ENCODE results near the gene PLG.
"Not testable (repeated sequence)": the region's sequence is repeated elsewhere in the genome, so short reads cannot be mapped to it uniquely, and the experiment has no call there.

PLG gene

GRCh38 chr6:160768101-160768500 is 66.1 kb downstream of the PLG start:
- H4K20me1 ChIP-seq = no peaks in the 10 kb centered on the region
- peak overlapping the region; percentile 23 for H3K4me2 ChIP-seq
- H3K4me1 ChIP-seq = peaks cover 10% of the 10 kb centered on the region
- TF ChIP-seq Cebpa-rat (IDR thresholded peaks at IDR 0.05) = no peak
- H3K4me3 ChIP-seq = no peak overlapping the region
- peaks cover 7% of the 10 kb centered on the region for H3K9me3 ChIP-seq
- H3K36me3 ChIP-seq = no peaks in the 10 kb centered on the region
- H3K27me3 ChIP-seq = no peaks in the 10 kb centered on the region
- H3K9ac ChIP-seq = no peak overlapping the region
- no peak overlapping the region for H3K27ac ChIP-seq

- H3K4me2 ChIP-seq = no peak overlapping the region
- H3K27me3 ChIP-seq = no peaks in the 10 kb centered on the region
- H3K9ac ChIP-seq = no peak overlapping the region
- H4K20me1 ChIP-seq = no peaks in the 10 kb centered on the region
- H3K4me1 ChIP-seq = peaks cover 7% of the 10 kb centered on the region; the same call in 1 of the 2 replicates
- peaks cover 6% of the 10 kb centered on the region; the same call in 1 of the 2 replicates for H3K9me3 ChIP-seq
- no peak for TF ChIP-seq Cebpa-rat (IDR thresholded peaks at IDR 0.05)
- no peak overlapping the region for H3K4me3 ChIP-seq
- no peaks in the 10 kb centered on the region for H3K36me3 ChIP-seq
- H3K27ac ChIP-seq = no peak overlapping the region
These were observed 72.4 kb downstream of the PLG start for GRCh38 chr6:160774399-160774798.

- H3K4me3 ChIP-seq = no peak overlapping the region
- no peak for TF ChIP-seq Cebpa-rat (IDR thresholded peaks at IDR 0.05)
- H3K9me3 ChIP-seq = peaks cover 10% of the 10 kb centered on the region; the same call in 1 of the 2 replicates
- no peak overlapping the region for H3K27ac ChIP-seq
- H3K4me2 ChIP-seq = no peak overlapping the region
- H3K4me1 ChIP-seq = peaks cover 7% of the 10 kb centered on the region; the same call in 1 of the 2 replicates
- no peaks in the 10 kb centered on the region for H4K20me1 ChIP-seq
- no peaks in the 10 kb centered on the region for H3K27me3 ChIP-seq
- H3K36me3 ChIP-seq = no peaks in the 10 kb centered on the region
- no peak overlapping the region for H3K9ac ChIP-seq
These were observed 73.9 kb downstream of the PLG start for GRCh38 chr6:160775792-160776580.

GRCh38 chr6:160779095-160779494 is 77.1 kb downstream of the PLG start:
- H3K4me2 ChIP-seq, H3K27ac ChIP-seq, H4K20me1 ChIP-seq, H3K9ac ChIP-seq, H3K27me3 ChIP-seq, H3K4me3 ChIP-seq, H3K36me3 ChIP-seq: not testable (repeated sequence)
- Histone ChIP-seq H3K4me1 (peaks cover 13% of the 10 kb centered on the region; the same call in 1 of the 2 replicates), H3K9me3 (peaks cover 15% of the 10 kb centered on the region; the same call in 1 of the 2 replicates)

- not testable (repeated sequence) for H4K20me1 ChIP-seq, H3K27ac ChIP-seq, H3K36me3 ChIP-seq, H3K4me1 ChIP-seq, H3K9ac ChIP-seq, H3K27me3 ChIP-seq, H3K4me3 ChIP-seq, H3K4me2 ChIP-seq
- peaks cover 15% of the 10 kb centered on the region; the same call in 1 of the 2 replicates for H3K9me3 ChIP-seq
These were observed 78.6 kb downstream of the PLG start for GRCh38 chr6:160780656-160781055.

- Histone ChIP-seq H3K4me3 (no peak overlapping the region), H4K20me1 (no peaks in the 10 kb centered on the region), H3K9me3 (peaks cover 15% of the 10 kb centered on the region; the same call in 1 of the 2 replicates), H3K36me3 (no peaks in the 10 kb centered on the region), H3K9ac (no peak overlapping the region), H3K4me2 (no peak overlapping the region), H3K4me1 (peaks cover 6% of the 10 kb centered on the region; the same call in 1 of the 2 replicates), H3K27ac (no peak overlapping the region), H3K27me3 (no peaks in the 10 kb centered on the region)
- TF ChIP-seq Cebpa-rat (IDR thresholded peaks at IDR 0.05) = no peak
These were observed 79.3 kb downstream of the PLG start for GRCh38 chr6:160781298-160781697.

- H3K9me3 ChIP-seq = peaks cover 15% of the 10 kb centered on the region; the same call in 1 of the 2 replicates
- no peaks in the 10 kb centered on the region for H4K20me1 ChIP-seq
- H3K27ac ChIP-seq = no peak overlapping the region
- H3K4me1 ChIP-seq = peaks cover 6% of the 10 kb centered on the region; the same call in 1 of the 2 replicates
- H3K9ac ChIP-seq = no peak overlapping the region
- no peaks in the 10 kb centered on the region for H3K27me3 ChIP-seq
- H3K4me2 ChIP-seq = no peak overlapping the region
- TF ChIP-seq Cebpa-rat (IDR thresholded peaks at IDR 0.05) = no peak
- H3K36me3 ChIP-seq = no peaks in the 10 kb centered on the region
- H3K4me3 ChIP-seq = no peak overlapping the region
These were observed 80.2 kb downstream of the PLG start for GRCh38 chr6:160782228-160782627.

GRCh38 chr6:160783741-160784140 is 81.7 kb downstream of the PLG start:
- H3K4me3 ChIP-seq = no peak overlapping the region
- no peaks in the 10 kb centered on the region for H3K36me3 ChIP-seq
- no peak for TF ChIP-seq Cebpa-rat (IDR thresholded peaks at IDR 0.05)
- peaks cover 15% of the 10 kb centered on the region; the same call in 1 of the 2 replicates for H3K9me3 ChIP-seq
- H3K27ac ChIP-seq = no peak overlapping the region
- no peak overlapping the region for H3K4me2 ChIP-seq
- peaks cover 6% of the 10 kb centered on the region; the same call in 1 of the 2 replicates for H3K4me1 ChIP-seq
- H4K20me1 ChIP-seq = no peaks in the 10 kb centered on the region
- no peak overlapping the region for H3K9ac ChIP-seq
- H3K27me3 ChIP-seq = no peaks in the 10 kb centered on the region

GRCh38 chr6:160788126-160788525 is 86.1 kb downstream of the PLG start:
- not testable (repeated sequence) for H3K9ac ChIP-seq, H3K4me3 ChIP-seq, H3K27ac ChIP-seq, H3K9me3 ChIP-seq, H3K27me3 ChIP-seq, H3K4me1 ChIP-seq, H3K36me3 ChIP-seq, H4K20me1 ChIP-seq, H3K4me2 ChIP-seq

GRCh38 chr6:160788806-160789205 is 86.8 kb downstream of the PLG start:
- Histone ChIP-seq H3K36me3 (no peaks in the 10 kb centered on the region), H3K9me3 (no peaks in the 10 kb centered on the region), H3K4me1 (no peaks in the 10 kb centered on the region), H3K4me3 (no peak overlapping the region), H3K4me2 (no peak overlapping the region), H3K27ac (no peak overlapping the region), H3K27me3 (no peaks in the 10 kb centered on the region), H4K20me1 (no peaks in the 10 kb centered on the region), H3K9ac (no peak overlapping the region)
- TF ChIP-seq Cebpa-rat (IDR thresholded peaks at IDR 0.05) = no peak
